H9 (cell line): ENCODE data around the gene TTC17. TPM values are rescaled to one million over a fixed set of nuclear protein-coding genes. Genes with fewer than 3 reads are reported as not detected.

Experiments
- DNase-seq: peaks from one replicate; pipeline ENCODE4 v3.0.0-alpha.2; 2017
- H2AFZ ChIP-seq: one replicate; pipeline ENCODE4 v1.6.1; 2013; ENCODE audit warnings: mild to moderate bottlenecking, low read length, control low read depth, moderate library complexity
- H2AK5ac ChIP-seq: 2 replicates; pipeline ENCODE4 v1.6.1; 2013; ENCODE audit warnings: low read length, control low read depth, mixed read lengths; ENCODE audit not compliant: insufficient read length
- H2BK120ac ChIP-seq: one replicate; pipeline ENCODE4 v1.6.1; 2013; ENCODE audit warnings: low read depth, mild to moderate bottlenecking, low read length, control low read depth, inconsistent platforms; ENCODE audit not compliant: poor library complexity, severe bottlenecking
- H2BK12ac ChIP-seq: 2 replicates; pipeline ENCODE4 v1.6.1; 2013; ENCODE audit warnings: low read length, control low read depth, mixed read lengths, low read depth; ENCODE audit not compliant: insufficient read length
- H2BK15ac ChIP-seq: 2 replicates; pipeline ENCODE4 v1.6.1; 2013; ENCODE audit warnings: low read depth, low read length, control low read depth
- H2BK20ac ChIP-seq: one replicate; pipeline ENCODE4 v1.6.1; 2013; ENCODE audit warnings: low read depth, mild to moderate bottlenecking, low read length, control low read depth, inconsistent platforms; ENCODE audit not compliant: poor library complexity, severe bottlenecking
- H2BK5ac ChIP-seq: 2 replicates; pipeline ENCODE4 v1.6.1; 2013; ENCODE audit warnings: low read length, control low read depth, mixed read lengths; ENCODE audit not compliant: insufficient read length
- H3K14ac ChIP-seq: 2 replicates; pipeline ENCODE4 v1.6.1; 2013; ENCODE audit warnings: low read length, control low read depth; ENCODE audit not compliant: insufficient read depth
- H3K18ac ChIP-seq: 2 replicates; pipeline ENCODE4 v1.6.1; 2013; ENCODE audit warnings: low read depth, mild to moderate bottlenecking, mixed read lengths, low read length, control low read depth; ENCODE audit not compliant: insufficient read length
- H3K23ac ChIP-seq: 2 replicates; pipeline ENCODE4 v1.6.1; 2013; ENCODE audit warnings: low read length, control low read depth, mixed read lengths, low read depth; ENCODE audit not compliant: insufficient read length
- H3K23me2 ChIP-seq: 2 replicates; pipeline ENCODE4 v1.6.1; 2013; ENCODE audit warnings: low read depth, mild to moderate bottlenecking, mixed read lengths, low read length, control low read depth; ENCODE audit not compliant: insufficient read length, poor library complexity, severe bottlenecking
- H3K27ac ChIP-seq: 2 replicates; pipeline ENCODE4 v1.5.1; 2013; ENCODE audit warnings: low read length, control low read depth, mixed read lengths, low read depth; ENCODE audit not compliant: insufficient read length
- H3K27me3 ChIP-seq: 2 replicates; pipeline ENCODE4 v1.6.1; 2013; ENCODE audit warnings: low read length, control low read depth, inconsistent platforms; ENCODE audit not compliant: insufficient read depth
- H3K4ac ChIP-seq: 2 replicates; pipeline ENCODE4 v1.6.1; 2013; ENCODE audit warnings: low read depth, mild to moderate bottlenecking, control low read depth, inconsistent platforms, low read length, moderate library complexity
- H3K4me1 ChIP-seq: 2 replicates; pipeline ENCODE4 v1.6.1; 2013; ENCODE audit warnings: low read length, control low read depth, inconsistent platforms; ENCODE audit not compliant: insufficient read depth
- H3K4me2 ChIP-seq: 2 replicates; pipeline ENCODE4 v1.6.1; 2013; ENCODE audit warnings: low read length, control low read depth, mixed read lengths; ENCODE audit not compliant: insufficient read length, insufficient read depth
- H3K56ac ChIP-seq: 2 replicates; pipeline ENCODE4 v1.6.1; 2013; ENCODE audit warnings: low read depth, mild to moderate bottlenecking, mixed read lengths, low read length, control low read depth; ENCODE audit not compliant: insufficient read length
- H3K79me1 ChIP-seq: 2 replicates; pipeline ENCODE4 v1.6.1; 2013; ENCODE audit warnings: low read depth, mild to moderate bottlenecking, moderate library complexity, low read length, control low read depth, inconsistent platforms; ENCODE audit not compliant: insufficient read depth, poor library complexity, severe bottlenecking
- H3K79me2 ChIP-seq: 2 replicates; pipeline ENCODE4 v1.6.1; 2013; ENCODE audit warnings: low read length, control low read depth, inconsistent platforms; ENCODE audit not compliant: insufficient read depth
- H3K9ac ChIP-seq: 2 replicates; pipeline ENCODE4 v1.6.1; 2013; ENCODE audit warnings: low read length, control low read depth, mixed read lengths; ENCODE audit not compliant: insufficient read length; ENCODE audit errors: extremely low read depth
- H3K9me3 ChIP-seq: one replicate; pipeline ENCODE4 v1.6.1; 2013; ENCODE audit warnings: low read depth, low read length, inconsistent platforms; ENCODE audit not compliant: control insufficient read depth
- H3T11ph ChIP-seq: one replicate; pipeline ENCODE4 v1.6.1; 2013; ENCODE audit warnings: mild to moderate bottlenecking, low read length, control low read depth, inconsistent platforms
- H4K20me1 ChIP-seq: one replicate; pipeline ENCODE4 v1.6.1; 2013; ENCODE audit not compliant: control insufficient read depth, insufficient read length, insufficient read depth
- H4K5ac ChIP-seq: 2 replicates; pipeline ENCODE4 v1.6.1; 2013; ENCODE audit warnings: low read depth, mild to moderate bottlenecking, mixed read lengths, low read length, control low read depth; ENCODE audit not compliant: insufficient read length
- H4K8ac ChIP-seq: replicated peaks from 2 replicates; pipeline ENCODE4 v1.6.1; 2013; ENCODE audit warnings: low read length, control low read depth, mixed read lengths, low read depth; ENCODE audit not compliant: insufficient read length
- H4K91ac ChIP-seq: 2 replicates; pipeline ENCODE4 v1.6.1; 2013; ENCODE audit warnings: low read depth, mild to moderate bottlenecking, moderate library complexity, mixed read lengths, low read length, control low read depth; ENCODE audit not compliant: insufficient read length
- H3K27ac Mint-ChIP-seq, 3 experiments: 2 replicates in 2 of 3; 3 replicates in 1 of 3; pipeline ENCODE4 v1.8.0; 2020 to 2021; ENCODE audit warnings: mixed read lengths in 3 of 3, mild to moderate bottlenecking in 1 of 3, moderate library complexity in 1 of 3
- H3K27me3 Mint-ChIP-seq: 2 replicates; pipeline ENCODE4 v1.8.0; 2021; ENCODE audit warnings: low read depth, mild to moderate bottlenecking, moderate library complexity, mixed read lengths
- H3K36me3 Mint-ChIP-seq, 3 experiments: 2 replicates in 2 of 3; 3 replicates in 1 of 3; pipeline ENCODE4 v1.8.0; 2020 to 2021; ENCODE audit warnings: low read depth in 3 of 3, mixed read lengths in 3 of 3; ENCODE audit not compliant: insufficient read depth in 1 of 3
- H3K4me1 Mint-ChIP-seq, 2 experiments: 2 replicates each; pipeline ENCODE4 v1.8.0; 2020; ENCODE audit warnings: mixed read lengths in 2 of 2
- H3K4me3 Mint-ChIP-seq, 2 experiments: 2 replicates in 1 of 2; 3 replicates in 1 of 2; pipeline ENCODE4 v1.8.0; 2020 to 2021; ENCODE audit warnings: mild to moderate bottlenecking in 2 of 2, mixed read lengths in 2 of 2, moderate library complexity in 1 of 2
- H3K9me3 Mint-ChIP-seq, 2 experiments: 2 replicates in 1 of 2; 3 replicates in 1 of 2; pipeline ENCODE4 v1.8.0; 2020; ENCODE audit warnings: mild to moderate bottlenecking in 2 of 2, mixed read lengths in 2 of 2, moderate library complexity in 1 of 2
- CTCF ChIP-seq: fragments of 200-600 bp; sonication (generic); conservative IDR thresholded peaks from 3 replicates; pipeline ENCODE4 v1.8.0; 2021; ENCODE audit warnings: antibody characterized with exemption, mild to moderate bottlenecking
- WGBS: extraction: QIAGEN DNeasy Blood & Tissue Kit; methylation state at CpG from one replicate; pipeline ENCODE4 v1.1.7; 2013; ENCODE audit warnings: missing lambda C conversion rate, low lambda C conversion rate, mixed read lengths; ENCODE audit not compliant: insufficient read length; ENCODE audit errors: extremely low coverage; 5-methylcytosine and 5-hydroxymethylcytosine counted together
- total RNA-seq: library from RNA; stranded (reverse); gene quantifications from 2 replicates; pipeline ENCODE4 v1.2.1, GENCODE V29; 2021

The TTC17 gene
- total RNA-seq, 1 experiment from 2014 or later: 68.5 TPM

GRCh38 chr11:43504316-43504950 lies 145.7 kb downstream of the TTC17 start:
- no peak overlapping the region for H4K91ac ChIP-seq
- H4K20me1 ChIP-seq: no peaks in the 10 kb centered on the region
- TF ChIP-seq CTCF: peak; percentile 71

More at GRCh38 chr11:43504316-43504950, 145.7 kb downstream of the TTC17 start:
- peaks cover 0 to 4% (median 2%) of the 10 kb centered on the region in 3 experiments; a peak in 2 of 7 replicates for H3K36me3 Mint-ChIP-seq
- Histone ChIP-seq H3K23me2 (no peaks in the 10 kb centered on the region), H2AFZ (no peak overlapping the region), H3K4me1 (no peaks in the 10 kb centered on the region; the same call in 1 of the 2 replicates), H2BK5ac (no peak overlapping the region), H3K56ac (no peak overlapping the region), H3K14ac (no peak overlapping the region), H3K27me3 (no peaks in the 10 kb centered on the region), H3K9me3 (no peaks in the 10 kb centered on the region), H3K79me1 (no peaks in the 10 kb centered on the region), H2BK15ac (no peak overlapping the region), H2BK20ac (no peak overlapping the region), H3K23ac (no peak overlapping the region), H3K4ac (no peak overlapping the region), H3K79me2 (0 out of 2 replicates have a peak, but pooled peaks cover under 1% of the 10 kb centered on the region), H3K9ac (no peak overlapping the region), H2BK120ac (no peak overlapping the region), H3T11ph (no peak overlapping the region), H2AK5ac (no peak overlapping the region), H3K4me2 (no peak overlapping the region), H4K8ac (no peak overlapping the region), H3K18ac (no peak overlapping the region), H4K5ac (no peak overlapping the region), H2BK12ac (no peak overlapping the region), H3K27ac (no peak overlapping the region)
- H3K27me3 Mint-ChIP-seq: peaks cover 13% of the 10 kb centered on the region
- peaks cover 3 to 6% of the 10 kb centered on the region in 2 experiments; a peak in 2 of 4 replicates for H3K4me1 Mint-ChIP-seq
- no peak overlapping the region for H3K27ac Mint-ChIP-seq
- H3K4me3 Mint-ChIP-seq: no peak overlapping the region
- no CpG with 5 or more reads among the region's 7 CpGs for WGBS
- DNase-seq: peak; percentile 63
- peaks cover 3 to 4% of the 10 kb centered on the region in 2 experiments; a peak in 4 of 5 replicates for H3K9me3 Mint-ChIP-seq
